ENCODE measurements around the gene NEURL1.

Gene NEURL1

GRCh38 chr10:103584216-103585010 is 90.9 kb downstream of the NEURL1 start:
- peak in 1 of 2 donors; percentile 25 for DNase-seq (ENCODE audit: low read depth in 2 of 2)

GRCh38 chr10:103585011-103585405 is 91.5 kb downstream of the NEURL1 start:
- DNase-seq (ENCODE audit: low read depth in 2 of 2), result no peak

- no peak for DNase-seq (ENCODE audit: low read depth in 2 of 2)
These were observed 93.6 kb downstream of the NEURL1 start for GRCh38 chr10:103587073-103587472.

- no peak for DNase-seq (ENCODE audit: low read depth in 2 of 2)
These were observed 95.6 kb downstream of the NEURL1 start for GRCh38 chr10:103589074-103589630.

- DNase-seq (ENCODE audit: low read depth in 2 of 2), result no peak
These were observed 96.6 kb downstream of the NEURL1 start for GRCh38 chr10:103590060-103590459.

GRCh38 chr10:103590744-103591291 is 97.3 kb downstream of the NEURL1 start:
- DNase-seq (ENCODE audit: low read depth in 2 of 2), result no peak

GRCh38 chr10:103592186-103593021 is 98.9 kb downstream of the NEURL1 start:
- DNase-seq (ENCODE audit: low read depth in 2 of 2), result no peak

GRCh38 chr10:103593022-103593570 is 99.6 kb downstream of the NEURL1 start:
- DNase-seq (ENCODE audit: low read depth in 2 of 2), result no peak

GRCh38 chr10:103595933-103596726 is 102.6 kb downstream of the NEURL1 start:
- DNase-seq (ENCODE audit: low read depth in 2 of 2), result no peak

GRCh38 chr10:103597003-103597402 is 103.5 kb downstream of the NEURL1 start:
- DNase-seq (ENCODE audit: low read depth in 2 of 2), result no peak

GRCh38 chr10:103598654-103599115 is 105.2 kb downstream of the NEURL1 start:
- no peak for DNase-seq (ENCODE audit: low read depth in 2 of 2)

GRCh38 chr10:103599211-103599610 is 105.7 kb downstream of the NEURL1 start:
- no peak for DNase-seq (ENCODE audit: low read depth in 2 of 2)

- DNase-seq (ENCODE audit: low read depth in 2 of 2), result no peak
These were observed 106.4 kb downstream of the NEURL1 start for GRCh38 chr10:103599907-103600306.

- no peak for DNase-seq (ENCODE audit: low read depth in 2 of 2)
These were observed 106.8 kb downstream of the NEURL1 start for GRCh38 chr10:103600325-103600724.

GRCh38 chr10:103600956-103601569 is 107.6 kb downstream of the NEURL1 start:
- DNase-seq (ENCODE audit: low read depth in 2 of 2), result no peak

GRCh38 chr10:103602028-103602851 is 108.7 kb downstream of the NEURL1 start:
- DNase-seq (ENCODE audit: low read depth in 2 of 2), result no peak

- DNase-seq (ENCODE audit: low read depth in 2 of 2), result no peak
These were observed 109.3 kb downstream of the NEURL1 start for GRCh38 chr10:103602852-103603155.

- no peak for DNase-seq (ENCODE audit: low read depth in 2 of 2)
These were observed 109.9 kb downstream of the NEURL1 start for GRCh38 chr10:103603382-103603781.

GRCh38 chr10:103605359-103606096 is 112.0 kb downstream of the NEURL1 start:
- DNase-seq (ENCODE audit: low read depth in 2 of 2), result no peak
